ENCODE measurements around the gene JAKMIP2.
"Not testable (repeated sequence)": the region's sequence is repeated elsewhere in the genome, so short reads cannot be mapped to it uniquely, and the experiment has no call there.

GRCh38 chr5:147580418-147580817 lies 202.1 kb downstream of the JAKMIP2 start:
- TF ChIP-seq, protein P1, sequence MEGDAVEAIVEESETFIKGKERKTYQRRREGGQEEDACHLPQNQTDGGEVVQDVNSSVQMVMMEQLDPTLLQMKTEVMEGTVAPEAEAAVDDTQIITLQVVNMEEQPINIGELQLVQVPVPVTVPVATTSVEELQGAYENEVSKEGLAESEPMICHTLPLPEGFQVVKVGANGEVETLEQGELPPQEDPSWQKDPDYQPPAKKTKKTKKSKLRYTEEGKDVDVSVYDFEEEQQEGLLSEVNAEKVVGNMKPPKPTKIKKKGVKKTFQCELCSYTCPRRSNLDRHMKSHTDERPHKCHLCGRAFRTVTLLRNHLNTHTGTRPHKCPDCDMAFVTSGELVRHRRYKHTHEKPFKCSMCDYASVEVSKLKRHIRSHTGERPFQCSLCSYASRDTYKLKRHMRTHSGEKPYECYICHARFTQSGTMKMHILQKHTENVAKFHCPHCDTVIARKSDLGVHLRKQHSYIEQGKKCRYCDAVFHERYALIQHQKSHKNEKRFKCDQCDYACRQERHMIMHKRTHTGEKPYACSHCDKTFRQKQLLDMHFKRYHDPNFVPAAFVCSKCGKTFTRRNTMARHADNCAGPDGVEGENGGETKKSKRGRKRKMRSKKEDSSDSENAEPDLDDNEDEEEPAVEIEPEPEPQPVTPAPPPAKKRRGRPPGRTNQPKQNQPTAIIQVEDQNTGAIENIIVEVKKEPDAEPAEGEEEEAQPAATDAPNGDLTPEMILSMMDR (conservative IDR thresholded peaks at IDR 0.05 in 1 of 2, IDR thresholded peaks at IDR 0.05 in 1 of 2; ENCODE audit: low read depth in 1 of 2, low read length in 2 of 2): not testable (repeated sequence)
- TF ChIP-seq EZH2 (IDR thresholded peaks at IDR 0.05; ENCODE audit: low read length, missing control alignments): not testable (repeated sequence)
